ENCODE measurements around the gene RAPGEFL1. TPM values are rescaled to one million over a fixed set of nuclear protein-coding genes. Genes with fewer than 3 reads are reported as not detected.

The RAPGEFL1 gene, protein sequence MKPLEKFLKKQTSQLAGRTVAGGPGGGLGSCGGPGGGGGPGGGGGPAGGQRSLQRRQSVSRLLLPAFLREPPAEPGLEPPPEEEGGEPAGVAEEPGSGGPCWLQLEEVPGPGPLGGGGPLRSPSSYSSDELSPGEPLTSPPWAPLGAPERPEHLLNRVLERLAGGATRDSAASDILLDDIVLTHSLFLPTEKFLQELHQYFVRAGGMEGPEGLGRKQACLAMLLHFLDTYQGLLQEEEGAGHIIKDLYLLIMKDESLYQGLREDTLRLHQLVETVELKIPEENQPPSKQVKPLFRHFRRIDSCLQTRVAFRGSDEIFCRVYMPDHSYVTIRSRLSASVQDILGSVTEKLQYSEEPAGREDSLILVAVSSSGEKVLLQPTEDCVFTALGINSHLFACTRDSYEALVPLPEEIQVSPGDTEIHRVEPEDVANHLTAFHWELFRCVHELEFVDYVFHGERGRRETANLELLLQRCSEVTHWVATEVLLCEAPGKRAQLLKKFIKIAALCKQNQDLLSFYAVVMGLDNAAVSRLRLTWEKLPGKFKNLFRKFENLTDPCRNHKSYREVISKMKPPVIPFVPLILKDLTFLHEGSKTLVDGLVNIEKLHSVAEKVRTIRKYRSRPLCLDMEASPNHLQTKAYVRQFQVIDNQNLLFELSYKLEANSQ
- polyA plus RNA-seq (2013, experiment 1 of 2) = 5.5 TPM
- polyA plus RNA-seq (2013, experiment 2 of 2) = 5.6 TPM

DNA sequence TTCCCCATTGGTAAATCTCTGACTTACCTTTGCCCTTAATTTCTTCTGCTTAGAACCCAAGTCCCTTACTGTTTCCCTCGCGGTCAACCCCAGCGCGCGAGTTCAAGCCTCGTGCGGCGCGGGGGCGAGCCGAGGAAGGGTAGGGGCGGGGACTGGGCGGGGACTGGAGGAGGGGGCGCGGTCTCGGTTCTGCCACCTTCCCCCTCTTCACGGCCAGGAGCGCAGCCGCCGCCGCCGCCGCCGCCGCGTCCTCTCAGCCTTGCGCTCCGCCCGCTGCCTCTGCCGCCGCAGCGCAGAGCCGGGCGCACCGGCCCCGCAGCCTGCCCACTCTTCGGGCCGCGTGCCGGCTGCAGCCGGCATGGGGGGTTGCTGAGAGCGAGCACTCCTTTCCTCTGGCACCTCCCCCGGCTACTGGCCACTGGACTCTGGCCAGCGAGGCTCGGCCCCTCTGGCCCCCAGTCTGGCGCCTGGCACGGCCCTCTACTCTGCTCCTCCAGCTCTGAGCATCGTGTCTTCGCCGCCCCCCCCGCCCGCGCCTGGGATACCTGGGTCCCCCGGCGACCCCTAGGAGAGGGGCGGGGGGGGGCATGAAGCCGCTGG is at the start of gene RAPGEFL1:
Gene RAPGEFL1 (plus strand): TSS at position 196 of the 600 bp plus-strand sequence. CDS start 392 bp downstream, at position 588.
- Histone ChIP-seq H3K27me3 (ENCODE audit: insufficient read depth, low read length, poor library complexity) (no peaks in the 10 kb centered on the region), H3K79me2 (ENCODE audit: control insufficient read depth, insufficient read depth, low read length) (no peaks in the 10 kb centered on the region), H3K18ac (ENCODE audit: low read length) (peak within 1 kb of the TSS; percentile 84), H3K4me2 (ENCODE audit: low read length) (peak within 1 kb of the TSS; percentile 87), H3K4me3 (ENCODE audit: low read length) (peak within 1 kb of the TSS; percentile 39), H4K5ac (ENCODE audit: low read length) (no peak within 1 kb of the TSS), H4K8ac (ENCODE audit: low read depth, low read length) (no peak within 1 kb of the TSS), H2BK5ac (ENCODE audit: low read length) (no peak within 1 kb of the TSS), H3K36me3 (ENCODE audit: control insufficient read depth, insufficient read depth, low read length) (no peaks in the 10 kb centered on the region), H2AK5ac (ENCODE audit: low read length) (no peak within 1 kb of the TSS), H3K4ac (ENCODE audit: low read depth, low read length) (no peak within 1 kb of the TSS), H3K79me1 (ENCODE audit: low read length) (no peaks in the 10 kb centered on the region), H3K4me1 (ENCODE audit: control insufficient read depth, low read depth, low read length) (no peaks in the 10 kb centered on the region), H2BK120ac (ENCODE audit: low read depth, low read length) (no peak within 1 kb of the TSS), H3K56ac (ENCODE audit: low read length) (peak within 1 kb of the TSS; percentile 79), H3K23ac (ENCODE audit: low read length) (no peak within 1 kb of the TSS), H2BK15ac (replicated peaks; ENCODE audit: low read depth) (no peak within 1 kb of the TSS), H3K27ac (ENCODE audit: low read depth, low read length) (peak within 1 kb of the TSS; percentile 34), H3K9ac (ENCODE audit: low read length) (peak within 1 kb of the TSS; percentile 70)
- peak; percentile 88 for DNase-seq
- WGBS (ENCODE audit: extremely low coverage, insufficient coverage, low lambda C conversion rate) = no CpG with 5 or more reads among the region's 57 CpGs

- Histone ChIP-seq H3K27ac (ENCODE audit: low read depth, low read length) (no peak overlapping the region), H2AK5ac (ENCODE audit: low read length) (no peak overlapping the region), H2BK120ac (ENCODE audit: low read depth, low read length) (no peak overlapping the region), H3K4me3 (ENCODE audit: low read length) (no peak overlapping the region), H3K36me3 (ENCODE audit: control insufficient read depth, insufficient read depth, low read length) (peaks cover 23% of the 10 kb centered on the region), H3K4me2 (ENCODE audit: low read length) (no peak overlapping the region), H2BK15ac (replicated peaks; ENCODE audit: low read depth) (no peak overlapping the region), H3K23ac (ENCODE audit: low read length) (no peak overlapping the region), H3K27me3 (ENCODE audit: insufficient read depth, low read length, poor library complexity) (peaks cover 1% of the 10 kb centered on the region), H4K5ac (ENCODE audit: low read length) (no peak overlapping the region), H2BK5ac (ENCODE audit: low read length) (no peak overlapping the region), H3K79me2 (ENCODE audit: control insufficient read depth, insufficient read depth, low read length) (peaks cover 21% of the 10 kb centered on the region), H3K4me1 (ENCODE audit: control insufficient read depth, low read depth, low read length) (peaks cover 2% of the 10 kb centered on the region), H3K56ac (ENCODE audit: low read length) (no peak overlapping the region), H3K79me1 (ENCODE audit: low read length) (peaks cover 8% of the 10 kb centered on the region), H3K4ac (ENCODE audit: low read depth, low read length) (no peak overlapping the region), H3K18ac (ENCODE audit: low read length) (no peak overlapping the region), H3K9ac (ENCODE audit: low read length) (no peak overlapping the region), H4K8ac (ENCODE audit: low read depth, low read length) (no peak overlapping the region)
- DNase-seq = no peak
- WGBS (ENCODE audit: extremely low coverage, insufficient coverage, low lambda C conversion rate) = no CpG with 5 or more reads among the region's 5 CpGs
Measured at GRCh38 chr17:40129498-40129897, 47.8 kb upstream of the RAPGEFL1 start.

DNA sequence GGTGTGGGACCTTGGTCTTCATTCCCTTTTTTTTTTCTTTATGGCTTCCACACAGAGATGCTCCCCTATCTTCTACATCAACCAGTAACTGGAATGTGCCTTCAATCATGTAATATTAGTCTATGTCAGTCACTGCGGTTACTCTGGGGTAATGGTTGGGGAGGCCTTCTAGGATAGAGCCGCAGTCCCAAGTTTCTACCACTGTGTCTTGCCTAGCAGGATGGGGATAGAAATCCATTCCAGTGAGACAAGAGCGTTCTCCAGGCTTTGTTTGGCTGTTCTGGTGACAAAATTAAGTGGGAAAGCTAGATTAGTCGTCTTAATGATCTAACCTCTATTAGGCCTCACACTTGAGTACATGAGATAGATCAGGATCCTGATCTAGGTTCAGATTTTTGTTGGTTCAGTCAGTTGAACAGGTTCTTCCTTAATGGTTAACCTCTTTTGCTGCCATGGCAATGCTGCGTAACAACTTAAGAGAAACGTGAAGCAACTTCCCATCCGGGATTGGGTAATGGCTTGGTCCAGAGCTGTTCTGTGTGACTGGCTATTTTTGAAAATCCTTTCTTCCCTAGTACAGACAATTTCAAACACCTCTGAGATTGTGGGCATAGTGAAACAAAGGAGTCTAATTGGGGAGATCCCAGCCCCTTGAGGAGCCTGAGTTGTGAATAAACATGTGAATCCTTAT is 46.8 kb upstream of the RAPGEFL1 start:
- Histone ChIP-seq H3K4ac (ENCODE audit: low read depth, low read length) (no peak overlapping the region), H2AK5ac (ENCODE audit: low read length) (no peak overlapping the region), H3K23ac (ENCODE audit: low read length) (no peak overlapping the region), H3K4me2 (ENCODE audit: low read length) (no peak overlapping the region), H3K27me3 (ENCODE audit: insufficient read depth, low read length, poor library complexity) (peaks cover 1% of the 10 kb centered on the region), H3K56ac (ENCODE audit: low read length) (no peak overlapping the region), H3K27ac (ENCODE audit: low read depth, low read length) (no peak overlapping the region), H3K4me1 (ENCODE audit: control insufficient read depth, low read depth, low read length) (no peaks in the 10 kb centered on the region), H2BK15ac (replicated peaks; ENCODE audit: low read depth) (no peak overlapping the region), H3K18ac (ENCODE audit: low read length) (no peak overlapping the region), H4K5ac (ENCODE audit: low read length) (no peak overlapping the region), H3K79me2 (ENCODE audit: control insufficient read depth, insufficient read depth, low read length) (peaks cover 12% of the 10 kb centered on the region), H2BK120ac (ENCODE audit: low read depth, low read length) (no peak overlapping the region), H2BK5ac (ENCODE audit: low read length) (no peak overlapping the region), H3K79me1 (ENCODE audit: low read length) (peaks cover 6% of the 10 kb centered on the region), H3K4me3 (ENCODE audit: low read length) (no peak overlapping the region), H3K36me3 (ENCODE audit: control insufficient read depth, insufficient read depth, low read length) (peaks cover 23% of the 10 kb centered on the region), H4K8ac (ENCODE audit: low read depth, low read length) (no peak overlapping the region), H3K9ac (ENCODE audit: low read length) (no peak overlapping the region)
- no peak for DNase-seq
- WGBS (ENCODE audit: extremely low coverage, insufficient coverage, low lambda C conversion rate) = no CpG with 5 or more reads among the region's 7 CpGs

DNA sequence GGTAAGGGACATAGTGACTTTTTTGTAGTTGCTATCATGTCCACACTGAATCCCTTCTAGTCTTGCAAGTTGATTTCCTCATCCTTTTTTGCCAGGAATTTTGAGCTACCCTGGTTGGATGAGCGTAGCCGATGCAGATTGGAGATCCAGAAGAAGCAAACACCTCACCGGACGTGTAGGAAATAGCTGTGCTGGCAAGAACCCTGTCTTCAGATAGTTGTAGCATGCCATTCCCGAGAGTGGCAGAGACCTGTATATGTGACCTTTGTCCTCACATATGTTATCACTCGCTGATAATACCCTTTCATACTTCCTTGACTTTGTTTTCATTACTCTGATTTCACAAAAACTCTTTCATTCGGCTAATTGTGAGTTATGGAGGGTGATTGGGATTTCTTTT is 43.1 kb upstream of the RAPGEFL1 start:
- Histone ChIP-seq H3K18ac (ENCODE audit: low read length) (no peak overlapping the region), H3K9ac (ENCODE audit: low read length) (no peak overlapping the region), H4K8ac (ENCODE audit: low read depth, low read length) (no peak overlapping the region), H2BK5ac (ENCODE audit: low read length) (no peak overlapping the region), H3K36me3 (ENCODE audit: control insufficient read depth, insufficient read depth, low read length) (peaks cover 17% of the 10 kb centered on the region), H3K23ac (ENCODE audit: low read length) (no peak overlapping the region), H3K4me2 (ENCODE audit: low read length) (no peak overlapping the region), H3K56ac (ENCODE audit: low read length) (no peak overlapping the region), H3K4ac (ENCODE audit: low read depth, low read length) (no peak overlapping the region), H2BK120ac (ENCODE audit: low read depth, low read length) (no peak overlapping the region), H3K79me1 (ENCODE audit: low read length) (peaks cover 4% of the 10 kb centered on the region), H4K5ac (ENCODE audit: low read length) (no peak overlapping the region), H2AK5ac (ENCODE audit: low read length) (no peak overlapping the region), H2BK15ac (replicated peaks; ENCODE audit: low read depth) (no peak overlapping the region), H3K4me3 (ENCODE audit: low read length) (no peak overlapping the region), H3K27me3 (ENCODE audit: insufficient read depth, low read length, poor library complexity) (peaks cover 1% of the 10 kb centered on the region), H3K79me2 (ENCODE audit: control insufficient read depth, insufficient read depth, low read length) (no peaks in the 10 kb centered on the region), H3K4me1 (ENCODE audit: control insufficient read depth, low read depth, low read length) (no peaks in the 10 kb centered on the region), H3K27ac (ENCODE audit: low read depth, low read length) (peak overlapping the region; percentile 34)
- DNase-seq = no peak
- no CpG with 5 or more reads among the region's 7 CpGs for WGBS (ENCODE audit: extremely low coverage, insufficient coverage, low lambda C conversion rate)

- H2BK120ac ChIP-seq (ENCODE audit: low read depth, low read length) = no peak overlapping the region
- no peak overlapping the region for H3K56ac ChIP-seq (ENCODE audit: low read length)
- H3K27me3 ChIP-seq (ENCODE audit: insufficient read depth, low read length, poor library complexity) = peaks cover 1% of the 10 kb centered on the region
- no peak overlapping the region for H3K4me2 ChIP-seq (ENCODE audit: low read length)
- H3K27ac ChIP-seq (ENCODE audit: low read depth, low read length) = no peak overlapping the region
- DNase-seq = peak; percentile 34
- no peak overlapping the region for H2AK5ac ChIP-seq (ENCODE audit: low read length)
- H3K79me1 ChIP-seq (ENCODE audit: low read length) = no peaks in the 10 kb centered on the region
- H3K4me1 ChIP-seq (ENCODE audit: control insufficient read depth, low read depth, low read length) = no peaks in the 10 kb centered on the region
- no peak overlapping the region for H2BK15ac ChIP-seq (replicated peaks; ENCODE audit: low read depth)
- H4K8ac ChIP-seq (ENCODE audit: low read depth, low read length) = no peak overlapping the region
- peaks cover 10% of the 10 kb centered on the region for H3K36me3 ChIP-seq (ENCODE audit: control insufficient read depth, insufficient read depth, low read length)
- no peak overlapping the region for H3K4ac ChIP-seq (ENCODE audit: low read depth, low read length)
- no peak overlapping the region for H3K23ac ChIP-seq (ENCODE audit: low read length)
- no peak overlapping the region for H2BK5ac ChIP-seq (ENCODE audit: low read length)
- no peak overlapping the region for H4K5ac ChIP-seq (ENCODE audit: low read length)
- H3K9ac ChIP-seq (ENCODE audit: low read length) = no peak overlapping the region
- no peak overlapping the region for H3K4me3 ChIP-seq (ENCODE audit: low read length)
- no peak overlapping the region for H3K18ac ChIP-seq (ENCODE audit: low read length)
- no peaks in the 10 kb centered on the region for H3K79me2 ChIP-seq (ENCODE audit: control insufficient read depth, insufficient read depth, low read length)
- no CpG with 5 or more reads among the region's 3 CpGs for WGBS (ENCODE audit: extremely low coverage, insufficient coverage, low lambda C conversion rate)
Measured at GRCh38 chr17:40135817-40136216, 41.5 kb upstream of the RAPGEFL1 start.

All from mesendoderm (in vitro differentiated cells).